Body of pancreas (tissue), 4 donors: ENCODE measurements around the gene PAM16.

ENCODE experiments used
- CTCF ChIP-seq, 7 experiments: fragments of 450-650 bp in 4 of 7; fragments of 200-600 bp in 3 of 7; sonication (generic) in 3 of 7; IDR thresholded peaks; one replicate each; pipeline ENCODE4 v1.5.1; 2016 to 2019; ENCODE audit warnings: antibody characterized with exemption in 7 of 7
- POLR2A ChIP-seq, 3 donors: fragments of 450-650 bp; IDR thresholded peaks; one replicate each; pipeline ENCODE4 v1.6.1; 2016; ENCODE audit warnings: antibody characterized with exemption in 3 of 3, mild to moderate bottlenecking in 2 of 3

GRCh38 chr16:4341250-4341649 lies 9.9 kb downstream of the PAM16 start:
- no peak for TF ChIP-seq CTCF (IDR thresholded peaks at IDR 0.05)
- TF ChIP-seq POLR2A (IDR thresholded peaks at IDR 0.05), result no peak
